HG02642 (cell line): ENCODE measurements around the gene MAST3.
A peak's percentile ranks its signal among the peaks of the same experiment; 100 is the strongest.

Experiments used
- ATAC-seq: cut with Tn5 transposase; IDR thresholded peaks from one replicate; pipeline ENCODE4 v1.9.1; 2021; ENCODE audit warnings: mild to moderate bottlenecking; ENCODE audit not compliant: unreplicated experiment, poor library complexity

Gene MAST3

DNA sequence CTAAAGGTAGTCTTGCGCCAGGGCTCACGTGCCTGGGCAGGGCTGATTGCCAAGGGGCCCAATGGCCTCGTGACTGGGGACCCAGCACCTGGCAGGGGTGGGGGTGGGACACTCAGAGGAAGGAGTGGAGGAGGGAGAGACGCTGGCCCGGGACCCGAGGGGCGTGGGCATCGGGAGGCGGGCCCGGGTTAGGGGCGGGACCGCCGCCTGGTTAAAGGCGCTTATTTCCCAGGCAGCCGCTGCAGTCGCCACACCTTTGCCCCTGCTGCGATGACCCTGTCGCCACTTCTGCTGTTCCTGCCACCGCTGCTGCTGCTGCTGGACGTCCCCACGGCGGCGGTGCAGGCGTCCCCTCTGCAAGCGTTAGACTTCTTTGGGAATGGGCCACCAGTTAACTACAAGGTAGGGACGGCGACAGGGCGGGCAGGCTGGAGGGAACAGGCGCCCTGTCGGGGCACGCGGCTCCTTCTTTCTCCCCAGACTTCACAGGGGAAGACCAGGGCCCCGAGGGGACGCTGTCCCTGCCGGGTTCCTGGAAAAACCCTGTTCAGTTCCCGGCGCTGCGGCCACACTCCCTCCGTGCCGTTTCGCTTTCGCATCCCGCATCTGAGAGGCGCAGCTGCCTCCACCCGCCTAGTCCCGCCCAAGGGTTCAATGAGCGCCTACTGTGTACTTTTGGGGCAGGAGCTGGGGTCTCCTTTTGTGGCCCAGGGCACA, 76.2 kb downstream of the MAST3 start, which contains the start of gene IFI30:
TSS of gene IFI30 (plus strand) at position 242 of the 717 bp plus-strand sequence. CDS start at position 271, 29 bp downstream.
- ATAC-seq: peak; percentile 61

DNA sequence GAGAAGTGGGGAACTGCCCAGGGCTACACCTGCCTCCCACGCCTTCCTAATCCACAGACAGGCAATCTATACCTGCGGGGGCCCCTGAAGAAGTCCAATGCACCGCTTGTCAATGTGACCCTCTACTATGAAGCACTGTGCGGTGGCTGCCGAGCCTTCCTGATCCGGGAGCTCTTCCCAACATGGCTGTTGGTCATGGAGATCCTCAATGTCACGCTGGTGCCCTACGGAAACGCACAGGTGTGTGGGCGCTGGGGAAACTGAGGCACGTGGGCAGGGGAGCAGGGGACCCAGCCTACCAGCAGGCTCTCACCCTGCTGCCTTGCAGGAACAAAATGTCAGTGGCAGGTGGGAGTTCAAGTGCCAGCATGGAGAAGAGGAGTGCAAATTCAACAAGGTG, 77.4 kb downstream of the MAST3 start:
- no peak for ATAC-seq

DNA sequence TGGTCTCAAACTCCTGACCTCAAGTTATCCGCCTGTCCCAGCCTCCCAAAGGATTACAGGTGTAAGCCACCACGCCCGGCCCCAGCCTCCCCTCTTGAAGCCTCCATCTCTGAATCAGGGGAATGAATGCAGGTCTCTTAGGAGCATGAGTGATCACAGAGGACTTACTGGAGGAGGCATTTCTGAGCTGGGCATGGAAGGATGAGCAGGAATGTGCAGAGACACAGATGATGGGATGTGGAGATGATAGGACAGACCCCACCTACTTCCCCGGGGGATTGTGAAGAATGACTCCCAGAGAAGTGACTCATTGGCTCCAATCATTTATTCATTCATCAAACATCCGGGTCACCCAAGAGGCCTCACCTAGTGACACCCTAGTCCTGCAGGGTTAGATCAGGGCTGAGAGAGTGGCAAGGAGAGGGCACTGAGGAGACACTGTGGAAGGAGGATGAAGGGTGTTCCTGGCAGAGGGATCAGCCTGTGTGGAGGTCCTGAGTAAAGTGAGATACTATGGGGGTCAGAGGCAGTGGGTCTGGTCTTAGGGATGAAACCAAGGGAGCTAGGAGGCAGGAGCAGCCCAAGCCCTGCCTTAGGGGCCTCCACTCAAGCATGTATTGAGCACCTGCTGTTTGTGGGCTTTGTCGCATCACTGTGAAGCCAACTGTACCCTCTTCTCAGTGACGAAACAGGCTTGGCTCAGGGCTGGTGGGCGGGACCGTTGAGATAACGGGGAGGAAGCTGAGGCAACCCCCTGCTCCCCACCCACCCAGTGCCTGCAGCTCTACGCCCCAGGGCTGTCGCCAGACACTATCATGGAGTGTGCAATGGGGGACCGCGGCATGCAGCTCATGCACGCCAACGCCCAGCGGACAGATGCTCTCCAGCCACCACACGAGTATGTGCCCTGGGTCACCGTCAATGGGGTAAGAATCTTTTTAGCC, 79.1 kb downstream of the MAST3 start:
- no peak for ATAC-seq

DNA sequence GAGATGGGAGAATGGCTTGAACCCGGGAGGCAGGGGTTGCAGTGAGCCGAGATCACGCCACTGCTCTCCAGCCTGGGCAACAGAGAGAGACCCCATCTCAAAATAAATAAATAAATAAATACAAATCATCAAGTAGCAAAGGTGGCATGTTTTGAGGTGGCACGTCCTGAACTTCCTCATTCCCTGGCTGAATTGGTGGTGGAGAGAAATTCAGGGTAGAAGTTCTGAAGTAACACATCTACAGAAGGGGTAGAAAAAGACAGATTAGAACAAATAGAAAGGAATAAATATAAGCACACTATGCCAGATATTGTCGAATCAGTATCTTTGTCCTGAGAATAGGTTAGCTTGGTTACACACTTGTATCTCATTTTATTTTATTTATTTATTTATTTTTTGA, 82.4 kb downstream of the MAST3 start:
- no peak for ATAC-seq

DNA sequence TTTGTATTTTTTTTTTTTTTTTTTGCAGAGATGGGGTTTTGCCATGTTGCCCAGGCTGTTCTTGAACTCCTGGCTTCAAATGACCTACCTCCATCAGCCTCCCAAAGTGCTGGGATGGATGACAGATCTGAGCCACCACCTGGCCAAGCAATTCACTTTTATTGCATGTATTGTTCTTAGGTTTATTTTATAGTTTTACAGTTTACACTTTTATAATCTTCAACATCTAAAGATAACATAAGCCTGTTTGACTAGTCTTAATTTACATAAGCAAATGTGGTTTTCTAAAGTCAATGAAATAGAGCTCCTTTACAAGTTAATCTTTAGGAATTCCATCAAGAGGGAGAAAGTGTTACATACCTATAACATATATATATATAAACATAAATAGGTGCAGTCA, 86.0 kb downstream of the MAST3 start:
- ATAC-seq: no peak

DNA sequence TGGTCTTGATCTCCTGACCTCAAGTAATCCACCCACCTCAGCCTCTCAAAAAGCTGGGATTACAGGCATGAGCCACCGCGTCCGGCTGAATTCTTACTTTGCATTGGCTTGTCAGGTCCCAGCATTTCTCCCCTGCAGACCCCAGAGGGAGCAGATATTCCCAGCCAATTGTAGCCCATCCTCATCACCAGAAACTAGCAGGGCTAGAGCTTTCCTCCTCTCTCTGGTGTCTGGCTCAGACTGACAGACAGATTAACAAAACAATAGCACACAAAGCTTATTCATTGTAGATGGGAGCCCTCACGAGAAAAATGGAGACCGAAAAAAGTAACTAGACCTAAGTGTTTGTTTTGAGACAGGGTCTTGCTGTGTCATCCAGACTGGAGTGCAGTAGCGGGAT, 88.0 kb downstream of the MAST3 start:
- no peak for ATAC-seq

DNA sequence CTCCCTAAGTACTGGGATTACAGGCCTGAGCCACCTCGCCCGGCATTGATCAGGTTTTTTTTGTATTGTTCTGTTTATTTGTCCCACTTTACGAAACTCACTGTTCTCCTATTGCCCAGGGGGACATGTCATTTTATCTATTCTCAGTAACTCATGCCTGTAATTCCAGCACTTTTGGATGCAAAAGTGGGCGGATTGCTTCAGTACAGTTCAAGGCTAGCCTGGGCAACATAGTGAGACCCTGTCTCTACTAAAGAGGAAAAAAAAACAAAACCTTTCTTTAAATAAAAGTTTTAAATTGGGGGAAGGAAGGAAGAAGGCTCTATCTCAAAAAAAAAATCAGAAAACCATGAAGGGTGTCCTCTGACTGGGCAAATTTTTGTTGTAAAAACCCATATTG, 92.7 kb downstream of the MAST3 start:
- ATAC-seq: no peak

DNA sequence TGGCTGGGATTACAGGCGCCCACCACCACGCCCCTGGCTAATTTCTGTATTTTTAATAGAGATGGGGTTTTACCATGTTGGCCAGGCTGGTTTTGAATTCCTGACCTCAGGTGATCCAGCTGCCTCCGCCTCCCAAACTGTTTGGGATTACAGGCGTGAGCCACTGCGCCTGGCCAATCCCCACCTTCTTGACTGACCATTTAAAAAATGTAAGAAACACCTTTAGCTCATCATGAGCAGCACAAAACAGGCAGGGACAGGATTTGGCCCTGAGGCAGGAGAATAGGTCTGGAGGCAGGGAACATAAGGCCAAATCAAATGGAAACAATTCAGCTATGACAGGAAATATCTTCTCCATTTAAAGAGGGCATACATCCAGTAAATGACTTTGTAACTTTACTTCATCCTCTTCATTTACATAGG, 94.1 kb downstream of the MAST3 start:
- ATAC-seq: no peak

DNA sequence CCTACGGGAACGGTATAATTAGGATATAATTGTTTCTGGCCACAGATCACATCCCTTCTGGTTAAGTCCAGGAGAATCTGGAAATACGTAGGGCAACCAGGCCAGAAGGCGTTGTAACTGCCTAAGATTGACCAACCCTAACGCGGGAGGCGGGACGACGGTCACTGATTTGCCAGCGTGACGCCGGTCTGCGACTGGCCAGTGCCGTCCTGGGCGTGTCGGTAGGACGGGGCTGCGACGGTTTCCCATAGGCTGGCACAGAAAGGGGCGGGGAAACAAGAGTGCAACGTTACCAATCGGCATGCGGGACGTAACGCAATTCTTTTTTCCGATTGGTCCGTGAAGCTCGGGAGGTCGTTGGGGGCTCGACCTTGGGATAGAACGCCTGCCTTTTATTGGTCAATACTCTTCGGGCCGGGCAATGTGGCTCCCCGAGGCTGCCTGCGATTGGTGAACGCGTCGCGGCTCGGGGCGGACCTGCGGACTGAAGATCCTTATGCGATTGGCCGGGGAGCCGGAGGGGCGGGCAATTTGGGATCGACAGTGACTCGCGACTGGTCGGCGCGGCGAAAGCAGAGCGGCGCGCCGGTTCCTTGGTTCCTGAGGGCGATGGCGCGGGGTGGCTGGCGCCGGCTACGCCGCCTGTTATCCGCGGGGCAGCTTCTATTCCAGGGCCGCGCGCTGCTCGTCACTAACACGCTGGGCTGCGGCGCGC, 95.3 kb downstream of the MAST3 start, which contains the start of gene MPV17L2:
TSS of gene MPV17L2 (plus strand) at position 546 of the 715 bp plus-strand sequence. CDS start at position 610, 64 bp downstream.
- peak; percentile 91 for ATAC-seq

DNA sequence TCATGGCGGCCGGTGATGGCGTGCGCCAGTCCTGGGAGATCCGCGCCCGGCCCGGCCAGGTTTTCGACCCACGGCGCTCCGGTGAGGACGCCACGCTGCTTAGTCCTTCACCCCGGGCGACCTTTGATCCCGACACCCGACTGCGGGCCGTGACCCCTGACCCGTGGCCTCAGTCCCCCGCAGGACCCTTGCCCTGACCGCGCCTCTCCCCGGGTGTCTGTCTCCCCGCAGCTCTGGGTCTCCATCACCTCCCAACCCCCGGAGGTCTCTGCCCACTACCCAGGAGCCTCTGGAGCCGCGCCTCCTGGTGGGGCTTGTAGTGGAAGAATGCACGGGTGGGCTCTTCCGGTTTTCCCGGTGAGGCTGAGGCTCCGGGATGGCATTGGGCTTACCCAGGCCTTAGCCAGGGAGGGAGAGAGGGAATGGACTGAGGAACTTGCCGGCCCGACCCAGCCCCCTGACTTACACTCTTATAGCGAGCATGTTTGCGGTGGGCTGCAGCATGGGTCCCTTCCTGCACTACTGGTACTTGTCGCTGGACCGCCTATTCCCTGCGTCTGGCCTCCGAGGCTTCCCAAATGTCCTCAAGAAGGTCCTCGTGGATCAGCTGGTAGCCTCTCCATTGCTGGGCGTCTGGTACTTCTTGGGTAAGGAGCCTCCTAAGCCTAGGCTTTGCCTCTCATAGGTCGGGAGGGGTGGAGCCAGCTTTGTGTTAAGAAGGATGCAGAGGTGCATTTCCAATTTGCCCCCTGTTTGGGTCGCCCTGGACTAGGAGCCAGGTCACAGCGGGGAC, 96.0 kb downstream of the MAST3 start:
- peak; percentile 11 for ATAC-seq

DNA sequence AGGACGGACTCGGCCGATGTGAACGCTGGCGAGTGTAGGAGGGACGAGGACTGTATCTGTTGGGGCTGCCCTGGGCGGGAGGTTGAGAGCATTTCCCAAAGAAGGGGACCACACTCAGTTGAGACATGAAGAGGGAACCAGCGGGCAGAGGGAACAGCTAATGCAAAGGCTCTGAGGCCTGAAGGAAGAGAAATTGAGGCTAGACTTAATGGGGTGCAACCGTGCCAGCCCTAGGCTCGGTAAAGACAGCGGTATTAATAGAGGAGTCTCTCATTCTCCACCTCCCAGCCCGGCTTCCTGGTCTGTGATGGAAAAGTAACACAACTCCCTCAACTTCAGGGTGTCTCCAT, 96.6 kb downstream of the MAST3 start:
- ATAC-seq: no peak

DNA sequence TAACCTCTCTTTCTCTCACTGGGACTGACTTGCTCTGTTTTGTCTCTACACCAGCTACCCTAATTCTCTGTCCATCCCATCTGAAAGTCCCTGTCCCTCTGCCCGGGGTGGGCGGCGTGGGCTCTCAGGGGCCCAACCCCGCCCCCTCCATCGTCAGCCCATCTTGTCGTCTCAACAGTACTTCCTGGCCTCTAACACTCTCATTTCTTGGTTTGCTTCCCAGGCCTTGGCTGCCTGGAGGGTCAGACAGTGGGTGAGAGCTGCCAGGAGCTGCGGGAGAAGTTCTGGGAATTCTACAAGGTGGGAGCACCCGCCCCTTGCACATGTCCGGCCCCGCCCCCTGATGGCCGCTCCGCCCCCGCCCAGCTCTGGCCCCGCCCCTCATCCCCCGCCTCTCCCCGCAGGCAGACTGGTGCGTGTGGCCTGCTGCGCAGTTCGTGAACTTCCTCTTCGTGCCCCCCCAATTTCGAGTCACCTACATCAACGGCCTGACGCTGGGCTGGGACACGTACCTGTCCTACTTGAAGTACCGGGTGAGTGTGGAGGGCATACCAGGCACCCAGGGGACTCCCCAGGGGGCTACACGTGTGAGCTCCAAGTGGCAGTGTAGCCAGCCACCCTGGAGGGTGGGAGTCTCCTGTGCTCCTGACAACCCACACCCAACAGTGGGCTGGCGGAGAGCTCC, 97.1 kb downstream of the MAST3 start:
- ATAC-seq: no peak

DNA sequence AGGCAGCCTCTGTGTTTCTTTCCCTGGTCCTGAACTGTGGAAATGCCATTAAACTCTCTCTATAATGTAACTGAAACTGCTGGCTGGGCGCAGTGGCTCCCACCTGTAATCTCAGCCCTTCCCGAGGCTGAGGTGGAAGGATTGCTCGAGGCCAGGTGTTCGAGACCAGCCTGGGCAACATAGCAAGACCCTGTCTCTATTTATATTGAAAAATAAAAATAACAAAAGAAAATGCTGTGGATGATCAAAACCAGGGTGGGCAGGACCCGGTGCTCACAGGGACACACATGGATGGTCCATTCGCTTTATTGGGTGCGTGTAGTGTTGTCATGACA, 98.9 kb downstream of the MAST3 start:
- no peak for ATAC-seq

DNA sequence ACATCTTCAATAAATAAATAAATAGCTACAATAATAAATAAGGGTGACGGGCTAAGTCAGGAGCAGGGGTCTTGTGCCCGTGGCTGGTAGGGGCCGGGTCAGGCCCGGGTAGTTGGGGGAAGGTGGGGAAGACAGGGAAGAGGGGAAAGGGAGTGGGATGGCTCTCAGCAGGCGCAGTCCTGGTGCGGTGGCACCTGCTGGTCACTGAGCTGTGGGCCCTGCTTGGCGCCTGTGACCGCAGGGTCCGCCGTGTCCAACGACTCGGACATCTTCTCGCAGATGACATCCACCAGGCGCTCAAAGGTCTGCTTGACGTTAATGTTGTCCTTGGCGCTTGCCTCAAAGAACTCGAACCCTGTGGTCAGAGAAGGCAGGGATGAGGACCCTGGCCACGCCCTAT, 99.7 kb downstream of the MAST3 start:
- ATAC-seq: no peak

DNA sequence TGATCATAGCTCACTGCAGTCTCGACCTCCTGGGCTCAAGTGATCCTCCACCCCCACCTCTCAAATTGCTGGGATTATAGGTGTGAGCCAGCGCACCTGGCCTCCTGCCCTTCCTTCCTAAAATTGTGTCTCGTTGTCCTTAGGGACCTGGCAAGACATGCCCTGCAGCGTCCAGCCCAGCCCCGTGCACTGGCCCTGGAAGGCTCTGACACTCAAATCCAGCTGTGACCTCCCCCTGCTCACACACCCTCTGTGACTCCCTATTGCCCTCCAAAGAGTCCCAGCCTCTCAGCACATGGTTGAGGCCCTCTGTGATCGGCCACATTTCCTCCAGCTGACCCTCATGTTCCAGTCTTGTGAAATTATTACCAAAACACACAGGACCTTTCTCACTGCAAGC, 100.4 kb downstream of the MAST3 start:
- ATAC-seq: no peak

DNA sequence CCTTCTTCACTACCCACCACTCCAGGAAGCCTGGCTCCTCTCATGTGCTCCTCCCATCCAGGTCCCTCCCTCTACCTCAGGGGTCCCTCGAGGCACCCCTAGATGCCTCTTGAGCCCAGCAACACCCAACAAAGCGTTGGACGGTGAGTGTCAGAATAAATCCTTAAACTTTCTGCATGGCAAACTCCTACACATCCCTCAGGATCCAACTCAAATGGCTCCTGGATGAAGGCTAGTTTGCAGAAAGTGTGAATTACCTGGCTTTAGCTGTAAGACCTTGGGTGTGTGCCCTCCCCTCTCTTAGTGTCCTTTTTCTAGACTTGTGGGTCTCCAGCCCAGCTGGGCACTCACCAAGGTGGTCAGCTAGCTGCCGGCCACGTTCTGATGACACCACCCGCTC, 100.8 kb downstream of the MAST3 start:
- no peak for ATAC-seq
